ENCODE results near the gene VAX1. TPM values are rescaled to one million over a fixed set of nuclear protein-coding genes. Genes with fewer than 3 reads are reported as not detected.

VAX1 gene
- polyA plus RNA-seq, 2 of the 4 experiments (the other 2 are of a cell fraction), result 0.68 to 0.70 TPM

- POLR2A ChIA-PET, result no interaction called here
- no peak for TF ChIP-seq CHD2 (IDR thresholded peaks at IDR 0.05; ENCODE audit: low read length, partially characterized antibody)
- FAIRE-seq, result no peak
Observed at GRCh38 chr10:117145019-117145418, 6.9 kb upstream of the VAX1 start.

GRCh38 chr10:117143103-117143823 is 5.2 kb upstream of the VAX1 start:
- H3K4me1 ChIP-seq, result 0 out of 3 replicates have a peak, but pooled peaks cover 4% of the 10 kb centered on the region
- TF ChIP-seq FOSL2 (IDR thresholded peaks at IDR 0.05), result no peak
- TF ChIP-seq FOSL2 (CRISPR knock-in tag; IDR thresholded peaks at IDR 0.05), result no peak
- no peak for TF ChIP-seq HOXB5 (CRISPR knock-in tag; IDR thresholded peaks at IDR 0.05)
- no peak for TF ChIP-seq ZSCAN20 (CRISPR knock-in tag; IDR thresholded peaks at IDR 0.05)
- TF ChIP-seq ELK1 (IDR thresholded peaks at IDR 0.05; ENCODE audit: low read depth, low read length), result no peak
- no peak for TF ChIP-seq TP53 (CRISPR knock-in tag; IDR thresholded peaks at IDR 0.05)
- no peak for TF ChIP-seq BCL3 (IDR thresholded peaks at IDR 0.05)
- TF ChIP-seq HDAC2 (IDR thresholded peaks at IDR 0.05), result no peak
- TF ChIP-seq EHF (CRISPR knock-in tag; IDR thresholded peaks at IDR 0.05), result no peak
- TF ChIP-seq POLR2A (IDR thresholded peaks at IDR 0.05; ENCODE audit: low read length), result no peak
- TF ChIP-seq NR3C1 (IDR thresholded peaks at IDR 0.05), result no peak
- TF ChIP-seq ZFP36 (IDR thresholded peaks at IDR 0.05; ENCODE audit: borderline replicate concordance, partially characterized antibody), result no peak
- TF ChIP-seq CHD2 (IDR thresholded peaks at IDR 0.05; ENCODE audit: low read length, partially characterized antibody), result no peak
- no peak for TF ChIP-seq EHMT2 (IDR thresholded peaks at IDR 0.05; ENCODE audit: low read depth)
- no peak for TF ChIP-seq E2F6 (IDR thresholded peaks at IDR 0.05; ENCODE audit: borderline replicate concordance, low read depth)
- TF ChIP-seq PBX3 (IDR thresholded peaks at IDR 0.05), result no peak
- TF ChIP-seq ZC3H11A (IDR thresholded peaks at IDR 0.05), result no peak
- WGBS (ENCODE audit: missing lambda C conversion rate), result 9% methylated on average over 5 of the region's 5 CpGs
- H3K4me3 ChIP-seq, result no peak overlapping the region
- peaks cover 25% of the 10 kb centered on the region for H3K9me3 ChIP-seq
- DNase-seq (ENCODE audit: low read depth in 1 of 2, low spot score in 1 of 2) (no peak), FAIRE-seq (no peak), ATAC-seq (no peak)
- CTCF ChIA-PET, result interaction anchor here (0.6 to 1.0 kb wide), 2 partner anchors 32 to 51 kb away, joined by 3 to 4 read pairs; no protein-coding TSS in a partner anchor
- POLR2A ChIA-PET, result no interaction called here
- no peak overlapping the region for H3K4me2 ChIP-seq
- no peak overlapping the region for H3K27ac ChIP-seq

More at GRCh38 chr10:117145019-117145418, 6.9 kb upstream of the VAX1 start:
- no peak overlapping the region for H3K27ac ChIP-seq
- ATAC-seq (no peak), DNase-seq (ENCODE audit: low read depth in 1 of 2, low spot score in 1 of 2) (no peak)
- H3K9me3 ChIP-seq, result peaks cover 25% of the 10 kb centered on the region
- CTCF ChIA-PET, result interaction anchor here (0.8 to 1.3 kb wide), 3 partner anchors 12 to 21 kb away, joined by 3 read pairs; no protein-coding TSS in a partner anchor
- H3K4me3 ChIP-seq, result no peak overlapping the region
- no peak overlapping the region for H3K4me2 ChIP-seq
- WGBS (ENCODE audit: missing lambda C conversion rate), result 0% methylated on average over 4 of the region's 4 CpGs
- H3K4me1 ChIP-seq, result no peaks in the 10 kb centered on the region

- no peak overlapping the region for H3K4me2 ChIP-seq
- H3K9me3 ChIP-seq, result peaks cover 18% of the 10 kb centered on the region
- H3K4me1 ChIP-seq, result 0 out of 3 replicates have a peak, but pooled peaks cover 4% of the 10 kb centered on the region
- ChIA-PET CTCF (interaction anchor here (1.0 to 2.3 kb wide), 5 partner anchors 8 to 34 kb away, joined by 3 to 9 read pairs (median 5); no protein-coding TSS in a partner anchor), POLR2A (no interaction called here)
- no peak for TF ChIP-seq RNF2 (IDR thresholded peaks at IDR 0.05; ENCODE audit: borderline replicate concordance, low read depth)
- no peak for TF ChIP-seq NPAS2 (CRISPR knock-in tag; IDR thresholded peaks at IDR 0.05; ENCODE audit: borderline replicate concordance)
- no peak for TF ChIP-seq RARB (CRISPR knock-in tag; IDR thresholded peaks at IDR 0.05)
- no peak for TF ChIP-seq ZSCAN20 (CRISPR knock-in tag; IDR thresholded peaks at IDR 0.05)
- no peak for TF ChIP-seq EHMT2 (IDR thresholded peaks at IDR 0.05; ENCODE audit: low read depth)
- no peak for TF ChIP-seq NR3C1 (IDR thresholded peaks at IDR 0.05)
- no peak for TF ChIP-seq USF2 (IDR thresholded peaks at IDR 0.05)
- TF ChIP-seq KDM5A (IDR thresholded peaks at IDR 0.05), result no peak
- TF ChIP-seq CEBPB (IDR thresholded peaks at IDR 0.05), result no peak
- no peak for TF ChIP-seq ESRRA (IDR thresholded peaks at IDR 0.05; ENCODE audit: borderline replicate concordance, low read length)
- no peak for TF ChIP-seq ZC3H11A (IDR thresholded peaks at IDR 0.05)
- TF ChIP-seq KDM1A (IDR thresholded peaks at IDR 0.05; ENCODE audit: low read depth), result no peak
- TF ChIP-seq HES2 (IDR thresholded peaks at IDR 0.05), result no peak
- no peak for TF ChIP-seq CBX2 (IDR thresholded peaks at IDR 0.05; ENCODE audit: borderline replicate concordance, low read depth)
- TF ChIP-seq HOXA7 (CRISPR knock-in tag; IDR thresholded peaks at IDR 0.05), result no peak
- no peak for FAIRE-seq
- no peak for ATAC-seq
- DNase-seq (ENCODE audit: low read depth in 1 of 2, low spot score in 1 of 2), result no peak
- no peak overlapping the region for H3K27ac ChIP-seq
- no peak overlapping the region for H3K4me3 ChIP-seq
- 91% methylated on average over 18 of the region's 23 CpGs for WGBS (ENCODE audit: missing lambda C conversion rate)
Observed at GRCh38 chr10:117140525-117140902, 2.4 kb upstream of the VAX1 start.
